Cortex of kidney (tissue), 1 donor: Measurements from ENCODE around the gene SFXN5.

Experiments
- DNase-seq: peaks from one replicate; lab custom pipeline; 2025; lab: John Stamatoyannopoulos, UW

Gene SFXN5

GRCh38 chr2:72940786-72941185, 130.7 kb downstream of the SFXN5 start:
- DNase-seq, result no peak

DNA sequence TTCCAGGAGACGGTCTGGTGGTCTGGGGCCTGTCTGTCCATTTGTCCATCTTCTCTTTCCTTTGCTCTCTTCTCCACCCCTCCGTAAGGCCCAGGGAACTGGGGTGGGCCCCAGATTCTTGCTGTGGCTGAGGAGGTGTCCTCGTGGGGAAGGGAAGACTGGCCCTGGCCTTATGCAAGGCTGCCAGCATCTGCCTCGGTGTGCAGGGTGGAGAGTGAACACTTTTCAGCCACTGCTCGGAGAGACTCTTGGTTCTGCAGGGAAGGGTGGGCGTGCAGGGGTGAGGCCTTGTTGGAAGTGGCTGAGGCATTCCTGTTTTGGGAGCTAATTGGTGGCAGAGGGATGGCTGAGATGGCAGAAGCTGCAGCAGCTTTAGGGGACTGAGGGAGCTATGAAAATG, 131.2 kb downstream of the SFXN5 start:
- DNase-seq, result no peak

GRCh38 chr2:72938455-72938854, 133.1 kb downstream of the SFXN5 start:
- no peak for DNase-seq

DNA sequence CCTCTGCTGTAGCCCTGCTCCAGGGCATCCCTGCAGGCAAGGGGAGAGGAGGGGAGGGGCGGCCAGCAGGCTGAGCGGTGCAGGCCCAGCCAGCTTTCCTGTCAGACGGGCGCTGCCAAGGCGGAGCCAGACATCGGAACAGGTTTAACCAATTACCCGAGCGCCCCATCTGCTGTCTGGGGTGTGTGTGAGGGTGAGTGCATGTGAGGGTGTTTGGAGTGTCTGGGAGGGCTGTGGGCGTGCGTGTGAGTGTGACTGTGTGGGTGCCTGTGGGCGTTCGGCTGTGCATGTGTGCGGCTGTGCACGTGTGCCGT, 134.2 kb downstream of the SFXN5 start:
- DNase-seq, result no peak

GRCh38 chr2:72936660-72937355, 134.7 kb downstream of the SFXN5 start:
- DNase-seq, result no peak

- no peak for DNase-seq
These were observed 135.9 kb downstream of the SFXN5 start for GRCh38 chr2:72935611-72935957.

DNA sequence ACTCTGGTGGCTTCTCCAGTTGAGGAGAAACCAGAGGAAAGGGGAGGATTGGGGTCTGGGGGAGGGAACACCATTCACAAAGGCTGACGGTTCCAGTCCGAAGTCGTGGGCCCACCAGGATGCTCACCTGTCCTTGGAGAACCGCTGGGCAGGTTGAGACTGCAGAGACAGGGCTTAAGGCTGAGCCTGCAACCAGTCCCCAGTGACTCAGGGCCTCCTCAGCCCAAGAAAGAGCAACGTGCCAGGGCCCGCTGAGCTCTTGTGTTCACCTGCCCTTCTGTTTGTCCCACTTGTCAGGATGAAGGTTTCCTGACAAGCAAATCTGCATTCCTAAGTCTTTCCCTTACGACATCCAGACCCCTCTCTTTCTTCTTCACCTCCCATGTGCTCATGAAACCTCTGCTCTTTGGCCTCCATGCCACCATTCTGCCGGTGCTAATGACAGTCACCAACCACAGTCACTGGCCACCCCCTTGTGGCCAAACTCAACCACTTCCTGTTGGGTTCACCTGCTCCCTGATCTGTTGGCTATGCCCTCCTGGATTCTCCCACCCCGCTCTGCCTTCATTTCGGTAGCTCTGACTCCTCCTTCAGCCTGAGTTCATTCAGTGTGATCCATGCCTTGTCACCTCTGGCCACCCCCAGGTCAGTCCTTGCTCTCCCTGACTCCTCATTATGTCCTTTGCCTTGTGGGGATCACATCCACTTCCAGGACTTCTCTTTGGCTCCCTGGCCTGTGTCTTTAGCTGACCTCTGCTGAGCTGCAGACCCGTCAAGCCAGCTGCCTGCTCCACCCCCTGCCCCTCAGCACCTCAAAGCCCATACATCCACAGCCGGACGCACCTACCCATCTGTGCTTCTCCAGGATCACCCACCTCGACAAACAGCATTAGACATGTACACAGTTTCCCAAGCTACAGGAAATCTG, 136.6 kb downstream of the SFXN5 start:
- no peak for DNase-seq

GRCh38 chr2:72933646-72934151, 137.8 kb downstream of the SFXN5 start:
- DNase-seq, result no peak

GRCh38 chr2:72933207-72933606, 138.3 kb downstream of the SFXN5 start:
- DNase-seq, result no peak

DNA sequence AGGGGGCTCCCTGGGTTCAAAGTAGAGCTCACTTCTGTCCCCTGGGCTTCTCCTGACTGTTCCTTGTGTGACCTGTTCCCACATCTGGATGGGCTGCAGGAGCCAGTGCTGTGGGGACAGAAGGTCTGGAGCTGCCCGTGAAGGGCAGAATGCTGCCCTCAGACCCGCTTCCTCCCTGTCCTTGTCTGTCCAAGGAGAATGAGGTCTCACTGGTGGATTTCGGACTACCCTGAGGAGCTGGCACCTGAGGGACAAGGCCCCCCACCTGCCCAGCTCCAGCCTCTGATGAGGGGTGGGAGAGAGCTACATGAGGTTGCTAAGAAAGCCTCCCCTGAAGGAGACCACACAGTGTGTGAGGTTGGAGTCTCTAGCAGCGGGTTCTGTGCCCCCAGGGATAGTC, 138.7 kb downstream of the SFXN5 start:
- no peak for DNase-seq

GRCh38 chr2:72932045-72932740, 139.3 kb downstream of the SFXN5 start:
- no peak for DNase-seq

DNA sequence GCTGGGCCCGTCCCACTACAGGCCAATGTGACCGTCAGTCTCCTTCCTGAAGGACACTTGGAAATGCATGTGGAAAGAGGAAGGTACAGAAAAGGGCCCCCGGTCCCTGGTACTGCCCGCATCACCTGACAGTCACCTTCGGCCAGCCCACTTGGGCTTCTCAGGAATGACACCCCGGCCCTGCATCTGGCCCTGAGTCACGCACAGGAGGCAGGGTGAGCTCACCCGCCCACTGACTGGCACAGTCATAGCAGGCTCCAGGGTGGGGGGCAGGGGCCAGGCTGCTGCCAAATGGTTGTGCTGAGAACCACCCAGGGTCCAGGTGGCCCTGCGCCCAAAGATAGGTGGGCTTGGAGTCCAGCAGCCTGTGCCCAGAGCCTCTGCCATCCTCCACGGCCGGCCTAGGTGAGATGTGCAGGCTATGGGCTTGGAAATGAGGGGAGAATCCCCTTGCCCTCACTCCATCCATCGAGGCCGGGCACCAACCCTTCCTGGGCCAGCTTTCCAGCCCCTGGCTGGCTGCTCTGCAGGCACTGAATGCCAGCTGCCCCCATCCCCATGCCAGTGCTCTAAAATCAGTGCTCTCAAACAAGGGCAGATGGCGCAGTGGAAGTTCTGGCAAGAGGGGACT, 140.1 kb downstream of the SFXN5 start:
- DNase-seq, result no peak

- no peak for DNase-seq
These were observed 142.5 kb downstream of the SFXN5 start for GRCh38 chr2:72929010-72929409.

GRCh38 chr2:72927619-72928550, 143.6 kb downstream of the SFXN5 start:
- DNase-seq, result no peak

DNA sequence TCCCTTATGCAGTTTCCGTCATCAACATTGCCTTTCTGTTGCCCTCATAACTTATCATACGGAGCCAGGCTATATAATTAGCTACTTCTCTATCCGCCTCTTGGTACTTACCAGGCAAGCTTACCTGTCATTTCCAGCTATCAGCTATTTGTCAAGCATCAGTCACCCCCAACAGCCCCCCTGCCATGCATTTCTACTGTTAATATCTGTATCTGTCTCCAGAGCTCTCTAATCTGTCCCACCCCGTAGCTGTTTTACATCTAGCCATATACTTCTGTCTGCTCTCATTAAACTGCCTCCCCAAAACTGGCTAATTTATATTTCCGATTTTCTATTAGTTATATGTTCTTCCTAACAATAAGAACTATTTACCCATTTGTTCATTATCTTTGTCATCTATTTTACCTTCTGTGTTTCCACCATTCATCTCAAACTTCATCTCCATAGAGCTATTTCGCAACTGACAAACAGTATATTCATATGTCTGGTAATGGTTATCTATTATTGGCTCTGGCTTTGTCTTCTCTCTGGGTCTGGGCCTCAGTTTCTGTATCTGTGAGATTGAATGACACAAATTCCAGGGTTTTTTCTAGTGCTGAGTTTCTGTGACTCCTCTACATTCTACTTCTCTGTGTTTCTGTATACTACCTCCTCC, 144.6 kb downstream of the SFXN5 start:
- DNase-seq, result no peak

GRCh38 chr2:72926368-72926767, 145.1 kb downstream of the SFXN5 start:
- DNase-seq, result no peak

- no peak for DNase-seq
These were observed 146.1 kb downstream of the SFXN5 start for GRCh38 chr2:72925328-72925943.

GRCh38 chr2:72924353-72925240, 146.9 kb downstream of the SFXN5 start:
- no peak for DNase-seq

GRCh38 chr2:72923833-72924352, 147.6 kb downstream of the SFXN5 start:
- no peak for DNase-seq
